IMR-90 (cell line): ENCODE measurements around the gene CDK8. TPM values are rescaled to one million over a fixed set of nuclear protein-coding genes. Genes with fewer than 3 reads are reported as not detected.
A peak's percentile ranks its signal among the peaks of the same experiment; 100 is the strongest.

ENCODE experiments used
- ATAC-seq: fragments of 200-7000 bp; cut with Tn5 transposase; 2 replicates; pipeline ENCODE4 v1.9.1; 2020; ENCODE audit warnings: low read depth, mild to moderate bottlenecking, moderate library complexity
- BruUV-seq: library from RNA; stranded (reverse); fragments of 400-500 nt; replicated peaks from 2 replicates; lab custom pipeline; 2021; lab: Mats Ljungman, UMichigan
- CTCF ChIA-PET: fragments of 300-600 bp; formaldehyde crosslinking; extraction: SDS; loops from one replicate; lab custom pipeline; 2021; ENCODE audit warnings: antibody characterized with exemption; lab: Yijun Ruan, JAX
- POLR2A ChIA-PET: fragments of 300-600 bp; sonication (Branson Sonifier 250); formaldehyde crosslinking; loops from one replicate; lab custom pipeline; 2022; ENCODE audit warnings: antibody characterized with exemption; ENCODE audit not compliant: unreplicated experiment; lab: Charles Lee
- DNase-seq: peaks from one replicate; pipeline ENCODE4 v3.0.0; 2013
- H2AFZ ChIP-seq: replicated peaks from 2 replicates; pipeline ENCODE3; 2013; ENCODE audit warnings: low read length, mild to moderate bottlenecking; ENCODE audit not compliant: poor library complexity
- H2AK5ac ChIP-seq: 2 replicates; pipeline ENCODE4 v1.6.1; 2013; ENCODE audit warnings: low read depth, low read length, inconsistent platforms
- H2AK9ac ChIP-seq: replicated peaks from 2 replicates; pipeline ENCODE3; 2013; ENCODE audit warnings: mild to moderate bottlenecking, low read depth, low read length, moderate library complexity; ENCODE audit not compliant: poor library complexity
- H2BK120ac ChIP-seq: 2 replicates; pipeline ENCODE4 v1.6.1; 2013; ENCODE audit warnings: low read depth, low read length, inconsistent platforms
- H2BK15ac ChIP-seq: 3 replicates; pipeline ENCODE4 v1.6.1; 2013; ENCODE audit warnings: low read depth, low read length, inconsistent platforms
- H2BK20ac ChIP-seq: 2 replicates; pipeline ENCODE4 v1.6.1; 2013; ENCODE audit warnings: low read depth, mild to moderate bottlenecking, inconsistent platforms, low read length, moderate library complexity
- H2BK5ac ChIP-seq: 2 replicates; pipeline ENCODE4 v1.6.1; 2013; ENCODE audit warnings: mild to moderate bottlenecking, low read depth, low read length, inconsistent platforms; ENCODE audit not compliant: poor library complexity, severe bottlenecking
- H3K14ac ChIP-seq: replicated peaks from 2 replicates; pipeline ENCODE4 v1.6.1; 2013; ENCODE audit warnings: low read depth, low read length, inconsistent platforms
- H3K18ac ChIP-seq: 2 replicates; pipeline ENCODE4 v1.6.1; 2013; ENCODE audit warnings: low read depth, low read length, control low read depth
- H3K23ac ChIP-seq: 2 replicates; pipeline ENCODE4 v1.6.1; 2013; ENCODE audit warnings: low read depth, low read length, inconsistent platforms
- H3K27ac ChIP-seq: 2 replicates; pipeline ENCODE4 v1.5.1; 2013; ENCODE audit warnings: mild to moderate bottlenecking, control low read depth, low read length; ENCODE audit not compliant: insufficient read depth
- H3K27me3 ChIP-seq: 2 replicates; pipeline ENCODE4 v1.6.1; 2013; ENCODE audit warnings: low read length; ENCODE audit not compliant: control insufficient read depth, insufficient read depth
- H3K36me3 ChIP-seq: 2 replicates; pipeline ENCODE4 v1.6.1; 2013; ENCODE audit warnings: low read length, mixed read lengths; ENCODE audit not compliant: control insufficient read depth, insufficient read depth
- H3K4ac ChIP-seq: 2 replicates; pipeline ENCODE4 v1.6.1; 2013; ENCODE audit warnings: low read depth, low read length, inconsistent platforms
- H3K4me1 ChIP-seq: 2 replicates; pipeline ENCODE4 v1.6.1; 2013; ENCODE audit warnings: low read length, mixed read lengths; ENCODE audit not compliant: control insufficient read depth, insufficient read depth
- H3K4me2 ChIP-seq: 2 replicates; pipeline ENCODE4 v1.6.1; 2013; ENCODE audit warnings: low read depth, mild to moderate bottlenecking, control low read depth, low read length, moderate library complexity
- H3K4me3 ChIP-seq: 2 replicates; pipeline ENCODE4 v1.5.1; 2013; ENCODE audit warnings: low read depth, mild to moderate bottlenecking, control low read depth, low read length, moderate library complexity; ENCODE audit not compliant: insufficient read depth
- H3K56ac ChIP-seq: 2 replicates; pipeline ENCODE4 v1.6.1; 2013; ENCODE audit warnings: low read length, inconsistent platforms; ENCODE audit not compliant: insufficient read depth; ENCODE audit errors: extremely low read depth
- H3K79me1 ChIP-seq, 2 experiments: 2 replicates each; pipeline ENCODE4 v1.6.1; 2013; ENCODE audit warnings: low read length in 2 of 2, inconsistent platforms in 1 of 2, low read depth in 1 of 2
- H3K9ac ChIP-seq: 2 replicates; pipeline ENCODE4 v1.6.1; 2013; ENCODE audit warnings: low read depth, low read length, control low read depth
- H3K9me1 ChIP-seq: 2 replicates; pipeline ENCODE4 v1.6.1; 2013; ENCODE audit warnings: low read length, inconsistent platforms; ENCODE audit not compliant: insufficient read depth
- H3K9me3 ChIP-seq: 2 replicates; pipeline ENCODE4 v1.6.1; 2013; ENCODE audit warnings: low read length; ENCODE audit not compliant: control insufficient read depth, insufficient read depth
- H4K20me1 ChIP-seq: 2 replicates; pipeline ENCODE4 v1.6.1; 2013; ENCODE audit warnings: low read length, inconsistent platforms; ENCODE audit not compliant: insufficient read depth
- H4K5ac ChIP-seq: 2 replicates; pipeline ENCODE4 v1.6.1; 2013; ENCODE audit warnings: mild to moderate bottlenecking, low read depth, low read length, control low read depth
- H4K8ac ChIP-seq, 2 experiments: 2 replicates each; pipeline ENCODE4 v1.6.1; 2013; ENCODE audit warnings: low read depth in 2 of 2, low read length in 2 of 2, control low read depth in 1 of 2, inconsistent platforms in 1 of 2
- H4K91ac ChIP-seq: 2 replicates; pipeline ENCODE4 v1.6.1; 2013; ENCODE audit warnings: low read depth, low read length, inconsistent platforms; ENCODE audit not compliant: insufficient read depth
- MAFK ChIP-seq: IDR thresholded peaks from 2 replicates; pipeline ENCODE4 v1.6.1; 2012; ENCODE audit warnings: low read depth, low read length, improper control_type of control experiment
- MXI1 ChIP-seq: IDR thresholded peaks from 2 replicates; pipeline ENCODE4 v1.6.1; 2012; ENCODE audit warnings: low read depth, mild to moderate bottlenecking, low read length, moderate library complexity, borderline replicate concordance
- POLR2A ChIP-seq: IDR thresholded peaks from 2 replicates; pipeline ENCODE4 v1.6.1; 2012; ENCODE audit warnings: mild to moderate bottlenecking, low read depth, low read length
- WGBS, 2 experiments: methylation state at CpG; one replicate each; pipeline versions ENCODE4 v1.1.5 to v1.1.7; 2013; ENCODE audit warnings: missing lambda C conversion rate in 2 of 2; ENCODE audit not compliant: insufficient read length in 1 of 2; ENCODE audit errors: extremely low coverage in 2 of 2; 5-methylcytosine and 5-hydroxymethylcytosine counted together
- dilution Hi-C: fragments of 300-500 bp; cut with HindIII; formaldehyde crosslinking; loops from one replicate; pipeline ENCODE4 v1.14.3; 2018; ENCODE audit warnings: low sequenced_read_pairs; ENCODE audit not compliant: unreplicated experiment
- in situ Hi-C: fragments of 300-500 bp; cut with MboI; formaldehyde crosslinking; loops from 3 replicates; pipeline ENCODE4 v1.14.3; 2019; ENCODE audit warnings: low sequenced_read_pairs, inconsistent platforms, mixed read lengths
- intact Hi-C: fragments of 100-400 bp; cut with micrococcal nuclease; formaldehyde crosslinking; loops from 2 replicates; pipeline ENCODE4 v1.10.0; 2022
- polyA plus RNA-seq, 3 experiments: library from polyadenylated mRNA; depleted of rRNA; stranded (reverse); fragments of >200 nt; gene quantifications; 2 replicates each; pipeline ENCODE4 v1.2.3, GENCODE V29; 2012; ENCODE audit warnings: low replicate concordance in 1 of 3
- total RNA-seq: library from RNA; depleted of rRNA; stranded (reverse); fragments of >200 nt; gene quantifications from 2 replicates; pipeline ENCODE4 v1.2.3, GENCODE V29; 2012
- TF ChIP-seq, protein P1 (sequence below): conservative IDR thresholded peaks from 2 replicates; pipeline ENCODE4 v1.5.1; 2012; ENCODE audit warnings: mild to moderate bottlenecking, low read depth, low read length, improper control_type of control experiment

Gene CDK8
- total and polyA plus RNA-seq, 2 of the 4 experiments (the other 2 are of a cell fraction): 15.4 to 19.0 TPM

DNA sequence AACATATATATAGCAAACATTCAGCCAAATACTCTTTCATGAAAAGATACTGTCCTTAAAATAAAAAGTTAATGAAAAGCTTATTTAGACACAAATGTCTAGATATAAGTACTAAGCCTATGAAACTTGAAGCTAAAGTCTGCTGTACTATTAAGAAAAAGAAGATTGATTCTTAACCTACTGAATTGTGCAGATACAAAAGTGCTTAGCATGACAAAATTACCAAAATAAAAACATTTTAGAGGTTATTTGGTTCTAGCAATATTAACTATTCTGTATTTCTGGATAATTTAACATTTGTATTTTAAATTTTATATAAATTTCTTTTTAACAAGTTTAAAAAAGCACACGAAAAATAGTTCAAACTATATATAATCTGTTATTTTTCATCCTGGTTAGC, 40.6 kb upstream of the CDK8 start:
- no peaks in the 10 kb centered on the region for H3K9me3 ChIP-seq
- no CpG with 5 or more reads among the region's 1 CpG for whole genome bisulfite sequencing, 2 experiments
- H2AK9ac ChIP-seq: no peak overlapping the region
- H3K4me2 ChIP-seq: no peak overlapping the region
- no peak overlapping the region for H3K27ac ChIP-seq
- no peak overlapping the region for H4K91ac ChIP-seq
- dilution Hi-C loops (no loop called here), intact Hi-C loops (no loop called here), in situ Hi-C loops (no loop called here)
- H3K23ac ChIP-seq: no peak overlapping the region
- H3K56ac ChIP-seq: no peak overlapping the region
- no peak overlapping the region for H3K4ac ChIP-seq
- H3K18ac ChIP-seq: no peak overlapping the region
- no peak overlapping the region for H2BK120ac ChIP-seq
- no peak overlapping the region for H3K14ac ChIP-seq
- peaks cover 8% of the 10 kb centered on the region; the same call in 1 of the 2 replicates for H3K9me1 ChIP-seq
- H4K20me1 ChIP-seq: no peaks in the 10 kb centered on the region
- TF ChIP-seq MAFK (peak; percentile 82), POLR2A (no peak), MXI1 (no peak)
- TF ChIP-seq, protein P1, sequence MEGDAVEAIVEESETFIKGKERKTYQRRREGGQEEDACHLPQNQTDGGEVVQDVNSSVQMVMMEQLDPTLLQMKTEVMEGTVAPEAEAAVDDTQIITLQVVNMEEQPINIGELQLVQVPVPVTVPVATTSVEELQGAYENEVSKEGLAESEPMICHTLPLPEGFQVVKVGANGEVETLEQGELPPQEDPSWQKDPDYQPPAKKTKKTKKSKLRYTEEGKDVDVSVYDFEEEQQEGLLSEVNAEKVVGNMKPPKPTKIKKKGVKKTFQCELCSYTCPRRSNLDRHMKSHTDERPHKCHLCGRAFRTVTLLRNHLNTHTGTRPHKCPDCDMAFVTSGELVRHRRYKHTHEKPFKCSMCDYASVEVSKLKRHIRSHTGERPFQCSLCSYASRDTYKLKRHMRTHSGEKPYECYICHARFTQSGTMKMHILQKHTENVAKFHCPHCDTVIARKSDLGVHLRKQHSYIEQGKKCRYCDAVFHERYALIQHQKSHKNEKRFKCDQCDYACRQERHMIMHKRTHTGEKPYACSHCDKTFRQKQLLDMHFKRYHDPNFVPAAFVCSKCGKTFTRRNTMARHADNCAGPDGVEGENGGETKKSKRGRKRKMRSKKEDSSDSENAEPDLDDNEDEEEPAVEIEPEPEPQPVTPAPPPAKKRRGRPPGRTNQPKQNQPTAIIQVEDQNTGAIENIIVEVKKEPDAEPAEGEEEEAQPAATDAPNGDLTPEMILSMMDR: no peak
- ATAC-seq (no peak), DNase-seq (no peak)
- H3K4me1 ChIP-seq: no peaks in the 10 kb centered on the region
- H3K27me3 ChIP-seq: no peaks in the 10 kb centered on the region
- no peak overlapping the region for H2BK20ac ChIP-seq
- no peak overlapping the region for H4K8ac ChIP-seq
- BruUV-seq: no TSS peak
- H3K79me1 ChIP-seq: peaks cover 11 to 19% of the 10 kb centered on the region in 2 experiments
- no peak overlapping the region for H4K5ac ChIP-seq
- peaks cover 31% of the 10 kb centered on the region for H3K36me3 ChIP-seq
- ChIA-PET POLR2A (no interaction called here), CTCF (no interaction called here)
- H2AFZ ChIP-seq: no peak overlapping the region
- no peak overlapping the region for H3K4me3 ChIP-seq
- H2BK5ac ChIP-seq: no peak overlapping the region
- no peak overlapping the region for H2BK15ac ChIP-seq
- H3K9ac ChIP-seq: no peak overlapping the region
- H2AK5ac ChIP-seq: no peak overlapping the region
